C4-2B (cell line): Measurements from ENCODE around the gene S100A16.

ENCODE experiments used
- H3K27ac ChIP-seq: fragments of 450-650 bp; 2 replicates; pipeline ENCODE4 v1.5.1; 2017
- CTCF ChIP-seq: fragments of 450-650 bp; conservative IDR thresholded peaks from 2 replicates; pipeline ENCODE4 v1.5.1; 2017; ENCODE audit warnings: mild to moderate bottlenecking
- ZFX ChIP-seq: fragments of 450-650 bp; IDR thresholded peaks from 2 replicates; pipeline ENCODE4 v1.6.1; 2017

Gene S100A16

GRCh38 chr1:153652805-153653500, 40.0 kb upstream of the S100A16 start:
- TF ChIP-seq ZFX = no peak
- no peak for TF ChIP-seq CTCF
- no peak overlapping the region; the same call in 1 of the 2 replicates for H3K27ac ChIP-seq

GRCh38 chr1:153651771-153652170, 38.8 kb upstream of the S100A16 start:
- no peak overlapping the region for H3K27ac ChIP-seq
- no peak for TF ChIP-seq ZFX
- TF ChIP-seq CTCF = no peak

GRCh38 chr1:153649863-153650235, 36.9 kb upstream of the S100A16 start:
- peak overlapping the region; percentile 73 for H3K27ac ChIP-seq
- TF ChIP-seq CTCF (no peak), ZFX (no peak)

- peak overlapping the region; percentile 73 for H3K27ac ChIP-seq
- TF ChIP-seq ZFX (no peak), CTCF (no peak)
Measured at GRCh38 chr1:153649137-153649862, 36.4 kb upstream of the S100A16 start.

GRCh38 chr1:153648000-153648643, 35.2 kb upstream of the S100A16 start:
- TF ChIP-seq CTCF = no peak
- TF ChIP-seq ZFX = no peak
- H3K27ac ChIP-seq = peak overlapping the region; percentile 73

- no peak for TF ChIP-seq CTCF
- TF ChIP-seq ZFX = no peak
- no peak overlapping the region for H3K27ac ChIP-seq
Measured at GRCh38 chr1:153647346-153647714, 34.4 kb upstream of the S100A16 start.

- TF ChIP-seq ZFX (no peak), CTCF (no peak)
- H3K27ac ChIP-seq = no peak overlapping the region
Measured at GRCh38 chr1:153646672-153647345, 33.9 kb upstream of the S100A16 start.
